Activated CD8-positive, alpha-beta T cell treated with anti-CD3 and anti-CD28 coated beads for 36 hours (primary cell): ENCODE results near the gene MEF2C. TPM values are rescaled to one million over a fixed set of nuclear protein-coding genes. Genes with fewer than 3 reads are reported as not detected.

Experiments used
- ATAC-seq: fragments of 200-7000 bp; cut with Tn5 transposase; one replicate; pipeline ENCODE4 v1.10.0; 2021; ENCODE audit warnings: mild to moderate bottlenecking, moderate library complexity
- CTCF ChIA-PET: fragments of 350-600 bp; sonication (Branson Sonifier 250); formaldehyde crosslinking; loops from one replicate; lab custom pipeline; 2021; ENCODE audit warnings: antibody characterized with exemption; lab: Charles Lee
- POLR2A ChIA-PET: fragments of 350-600 bp; sonication (Branson Sonifier 250); formaldehyde crosslinking; loops from one replicate; lab custom pipeline; 2021; ENCODE audit warnings: antibody characterized with exemption; lab: Charles Lee
- DNase-seq: peaks from one replicate; pipeline ENCODE4 v3.0.0-alpha.2; 2020
- H3K27ac Mint-ChIP-seq: one replicate; pipeline ENCODE4 v1.8.0; 2021; ENCODE audit warnings: mild to moderate bottlenecking, mixed read lengths
- H3K27me3 Mint-ChIP-seq: one replicate; pipeline ENCODE4 v1.8.0; 2021; ENCODE audit warnings: mixed read lengths
- H3K36me3 Mint-ChIP-seq: one replicate; pipeline ENCODE4 v1.8.0; 2021; ENCODE audit warnings: low read depth, mixed read lengths
- H3K4me1 Mint-ChIP-seq: one replicate; pipeline ENCODE4 v1.8.0; 2021; ENCODE audit warnings: low read depth, mixed read lengths
- H3K4me3 Mint-ChIP-seq: one replicate; pipeline ENCODE4 v1.8.0; 2021; ENCODE audit warnings: mild to moderate bottlenecking, moderate library complexity, mixed read lengths
- H3K9me3 Mint-ChIP-seq: one replicate; pipeline ENCODE4 v1.8.0; 2021; ENCODE audit warnings: mixed read lengths
- CTCF ChIP-seq: fragments of 200-600 bp; IDR thresholded peaks from one replicate; pipeline ENCODE4 v1.8.0; 2022; ENCODE audit warnings: antibody characterized with exemption, mild to moderate bottlenecking
- intact Hi-C: fragments of 100-400 bp; cut with micrococcal nuclease; formaldehyde crosslinking; loops from one replicate; pipeline ENCODE4 v1.10.0; 2022
- total RNA-seq, 2 experiments: library from RNA; stranded (reverse); gene quantifications; one replicate each; pipeline ENCODE4 v1.2.3, GENCODE V29; 2021

The MEF2C gene
- total RNA-seq, 2 experiments from 2014 or later: 0.27 to 1.3 TPM

GRCh38 chr5:88696466-88696865, 186.5 kb downstream of the MEF2C start:
- Mint-ChIP-seq H3K36me3 (no peaks in the 10 kb centered on the region), H3K27ac (no peak overlapping the region), H3K4me1 (peaks cover 7% of the 10 kb centered on the region), H3K4me3 (no peak overlapping the region), H3K27me3 (peaks cover 65% of the 10 kb centered on the region), H3K9me3 (no peaks in the 10 kb centered on the region)
- DNase-seq (no peak), ATAC-seq (no peak)
- intact Hi-C loops: no loop called here
- TF ChIP-seq CTCF: no peak
- ChIA-PET CTCF (interaction anchor here (1.0 to 7.7 kb wide), 5 partner anchors 11 to 916 kb away, joined by 3 to 88 read pairs (median 5); no protein-coding TSS in a partner anchor), POLR2A (no interaction called here)

GRCh38 chr5:88695931-88696330, 187.1 kb downstream of the MEF2C start:
- Mint-ChIP-seq H3K27me3 (peaks cover 69% of the 10 kb centered on the region), H3K4me1 (peaks cover 10% of the 10 kb centered on the region), H3K27ac (no peak overlapping the region), H3K4me3 (no peak overlapping the region), H3K36me3 (no peaks in the 10 kb centered on the region), H3K9me3 (no peaks in the 10 kb centered on the region)
- ChIA-PET CTCF (interaction anchor here (1.2 to 7.7 kb wide), 3 partner anchors 13 to 915 kb away, joined by 3 to 88 read pairs (median 13); no protein-coding TSS in a partner anchor), POLR2A (no interaction called here)
- ATAC-seq: no peak
- no peak for DNase-seq
- intact Hi-C loops: no loop called here
- no peak for TF ChIP-seq CTCF

GRCh38 chr5:88695232-88695631, 187.8 kb downstream of the MEF2C start:
- Mint-ChIP-seq H3K36me3 (no peaks in the 10 kb centered on the region), H3K4me3 (no peak overlapping the region), H3K27me3 (peaks cover 73% of the 10 kb centered on the region), H3K4me1 (peaks cover 16% of the 10 kb centered on the region), H3K27ac (no peak overlapping the region), H3K9me3 (no peaks in the 10 kb centered on the region)
- intact Hi-C loops: no loop called here
- ChIA-PET POLR2A (no interaction called here), CTCF (interaction anchor here (1.2 to 7.7 kb wide), 4 partner anchors 14 to 914 kb away, joined by 3 to 88 read pairs (median 10); no protein-coding TSS in a partner anchor)
- no peak for TF ChIP-seq CTCF
- DNase-seq (no peak), ATAC-seq (no peak)

GRCh38 chr5:88694023-88694679, 188.8 kb downstream of the MEF2C start:
- POLR2A ChIA-PET: no interaction called here
- CTCF ChIA-PET: interaction anchor here (1.2 to 7.7 kb wide), 3 partner anchors 13 to 91 kb away, joined by 3 to 88 read pairs (median 6); no protein-coding TSS in a partner anchor

More at GRCh38 chr5:88694023-88694679, 188.8 kb downstream of the MEF2C start:
- Mint-ChIP-seq H3K4me1 (peaks cover 16% of the 10 kb centered on the region), H3K27me3 (peaks cover 72% of the 10 kb centered on the region), H3K36me3 (no peaks in the 10 kb centered on the region), H3K9me3 (no peaks in the 10 kb centered on the region), H3K4me3 (no peak overlapping the region), H3K27ac (no peak overlapping the region)
- DNase-seq (no peak), ATAC-seq (no peak)
- TF ChIP-seq CTCF: no peak
- intact Hi-C loops: loop anchor here (5.0 kb wide), 1 partner anchor 37 kb away; no protein-coding TSS in a partner anchor
